Heart right ventricle (tissue), 16 donors: ENCODE results near the gene SLFN12L. TPM values are rescaled to one million over a fixed set of nuclear protein-coding genes. Genes with fewer than 3 reads are reported as not detected.

Source experiments
- ATAC-seq, 8 donors: fragments of 200-7000 bp; cut with Tn5 transposase; one replicate each; pipeline ENCODE4 v1.9.1; 2020; ENCODE audit warnings: mild to moderate bottlenecking in 8 of 8, moderate library complexity in 8 of 8, moderate number of reproducible peaks in 1 of 8
- DNase-seq, 2 donors: peaks; one replicate each; pipeline ENCODE4 v3.0.0-alpha.2; 2020
- H3K27ac ChIP-seq, 10 donors: fragments of 200-600 bp; sonication (generic) in 2 of 10; one replicate each; pipeline versions ENCODE4 v1.5.0 to v1.8.0; 2020 to 2022; ENCODE audit warnings: mild to moderate bottlenecking in 3 of 10
- H3K27me3 ChIP-seq, 7 donors: fragments of 200-600 bp; one replicate each; pipeline ENCODE4 v1.8.0; 2021 to 2022; ENCODE audit warnings: mild to moderate bottlenecking in 2 of 7
- H3K36me3 ChIP-seq, 9 donors: fragments of 200-600 bp; sonication (generic) in 1 of 9; one replicate each; pipeline versions ENCODE4 v1.5.0 to v1.8.0; 2020 to 2022; ENCODE audit warnings: mild to moderate bottlenecking in 2 of 9
- H3K4me1 ChIP-seq, 9 donors: fragments of 200-600 bp; sonication (generic) in 1 of 9; one replicate each; pipeline versions ENCODE4 v1.5.0 to v1.8.0; 2020 to 2022; ENCODE audit warnings: mild to moderate bottlenecking in 4 of 9
- H3K4me3 ChIP-seq, 10 donors: fragments of 200-600 bp; sonication (generic) in 2 of 10; one replicate each; pipeline versions ENCODE4 v1.5.0 to v1.8.0; 2020 to 2022; ENCODE audit warnings: mild to moderate bottlenecking in 7 of 10, moderate library complexity in 2 of 10
- H3K9me3 ChIP-seq, 11 donors: fragments of 200-600 bp in 10 of 11; sonication (generic) in 2 of 11; one replicate each; pipeline versions ENCODE4 v1.5.0 to v1.8.0; 2013 to 2022; ENCODE audit warnings: mild to moderate bottlenecking in 2 of 11, control low read depth in 1 of 11, moderate library complexity in 1 of 11
- CTCF ChIP-seq, 9 donors: fragments of 200-600 bp; sonication (generic) in 2 of 9; IDR thresholded peaks; one replicate each; pipeline versions ENCODE4 v1.5.0 to v1.8.0; 2021 to 2022; ENCODE audit warnings: antibody characterized with exemption in 9 of 9, mild to moderate bottlenecking in 5 of 9, moderate library complexity in 1 of 9
- WGBS, 2 donors: extraction: QIAGEN DNeasy Blood & Tissue Kit; methylation state at CpG; one replicate each; pipeline ENCODE4 v1.1.7; 2013; ENCODE audit warnings: inconsistent platforms in 1 of 2; 5-methylcytosine and 5-hydroxymethylcytosine counted together
- intact Hi-C, 10 donors: fragments of 100-400 bp; cut with DNase I; formaldehyde crosslinking; loops; one replicate each; pipeline versions ENCODE4 v1.11.1 to v1.14.2; 2022
- polyA plus RNA-seq, 2 donors: library from polyadenylated mRNA; stranded (reverse); fragments of 200-250 nt; gene quantifications; one replicate each; pipeline ENCODE4 v1.2.3, GENCODE V29; 2013
- total RNA-seq, 10 donors: library from RNA; stranded (reverse); fragmentation: NEBNext Ultra II Directional in 3 of 10; extraction: Animal tissue kit (Norgen Biotek cat#: 25700) in 3 of 10; gene quantifications; one replicate each; pipeline versions ENCODE4 v1.2.1 to v1.2.4, GENCODE V29; 2021 to 2023
- donor health status: Arrhythmogenic right ventricular cardiomyopathy.
- donor health status: ischemic (EF 13 %, LVEDD 7.1; RV severe dilation, severe dysfunction).
- donor health status: healthy with polysubstance abuse.
- donor health status: DM: no; HTN: yes; CAD: no.
- donor health status: DM: no; HTN: no; CAD: no.
- donor health status: ischemic (EF 25% LVEDD 6.9; RV normal size, moderate dysfunction).
- donor health status: ischemic (EF 25% LVEDD 5.7; RV mildly dilated, moderate dysfunction).
- donor health status: healthy.
- donor health status: DM: yes; HTN: yes; CAD: no.
- donor health status: Ischemic cardiomyopathy.
- donor health status: ischemic (EF 35%, LVEDD 5.7; RV mildly dilated, moderate dysfunction).
- donor health status: nonischemic (EF 11% LVEDD 7.7; RV severe dilation, severe dysfunction).
- donor health status: DM: yes; HTN: yes; CAD: no.
- donor health status: PGD.
- donor health status: ischemic (EF 29% LVEDD 5.4; RV normal size, mild dysfunction).
- donor health status: nonischemic (EF 23%, LVEDD 6.1; RV moderate dilation, normal function).

SLFN12L gene
- total and polyA plus RNA-seq, 12 donors = 0.06 to 4.5 (median 0.68) TPM

- ATAC-seq (no peak), DNase-seq (no peak)
- WGBS, 2 donors = 60% methylated on average over 1 of the region's 1 CpG
- no peaks in the 10 kb centered on the region for H3K36me3 ChIP-seq
- intact Hi-C loops = no loop called here
- no peak overlapping the region for H3K27ac ChIP-seq
- no peak for TF ChIP-seq CTCF (IDR thresholded peaks at IDR 0.05)
- H3K27me3 ChIP-seq = peaks cover 0 to 5% (median 0%) of the 10 kb centered on the region in 7 donors
- H3K4me1 ChIP-seq = peaks cover 0 to 15% (median 0%) of the 10 kb centered on the region in 9 donors
- H3K9me3 ChIP-seq = no peaks in the 10 kb centered on the region
- no peak overlapping the region for H3K4me3 ChIP-seq
These were observed 11.5 kb upstream of the SLFN12L start for GRCh38 chr17:35548978-35549377.

DNA sequence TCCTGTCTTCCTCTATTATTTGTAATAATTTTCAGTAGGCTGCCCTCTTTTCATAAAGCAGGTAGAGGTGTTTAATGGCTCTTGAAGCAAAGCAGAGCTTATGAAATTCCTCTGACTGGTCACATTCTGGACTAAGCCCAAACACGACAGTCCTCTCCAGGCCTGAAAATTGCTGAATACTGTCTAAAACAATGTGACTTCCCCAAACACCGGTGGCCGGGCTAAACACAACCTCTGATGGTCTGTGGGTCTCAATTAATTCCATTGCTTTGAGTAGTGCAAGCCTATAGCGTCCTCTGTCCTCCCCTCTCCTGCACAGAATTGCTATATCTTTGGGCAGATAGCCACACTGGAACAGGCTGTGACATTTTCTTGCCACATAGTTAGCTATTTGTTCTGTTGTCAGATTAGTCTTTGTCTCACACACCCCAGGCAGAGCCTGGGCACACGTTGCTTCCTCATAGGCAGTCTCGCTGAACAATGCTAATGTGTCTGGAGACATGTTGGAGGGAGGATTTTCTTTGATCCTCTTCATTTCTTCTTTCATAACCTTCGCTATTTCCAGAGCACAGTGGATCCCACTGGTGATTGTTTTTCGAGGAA lies 10.8 kb upstream of the SLFN12L start:
- ATAC-seq (peak in 3 of 8 donors; percentile 25 to 61 (median 42)), DNase-seq (no peak)
- no peak for TF ChIP-seq CTCF (IDR thresholded peaks at IDR 0.05)
- intact Hi-C loops = no loop called here
- Histone ChIP-seq H3K36me3 (no peaks in the 10 kb centered on the region), H3K27me3 (peaks cover 0 to 5% (median 0%) of the 10 kb centered on the region in 7 donors), H3K9me3 (no peaks in the 10 kb centered on the region), H3K4me1 (peaks cover 0 to 21% (median 0%) of the 10 kb centered on the region in 9 donors), H3K27ac (no peak overlapping the region), H3K4me3 (no peak overlapping the region)
- WGBS, 2 donors = 71 to 74% methylated on average over 8 of the region's 8 CpGs

DNA sequence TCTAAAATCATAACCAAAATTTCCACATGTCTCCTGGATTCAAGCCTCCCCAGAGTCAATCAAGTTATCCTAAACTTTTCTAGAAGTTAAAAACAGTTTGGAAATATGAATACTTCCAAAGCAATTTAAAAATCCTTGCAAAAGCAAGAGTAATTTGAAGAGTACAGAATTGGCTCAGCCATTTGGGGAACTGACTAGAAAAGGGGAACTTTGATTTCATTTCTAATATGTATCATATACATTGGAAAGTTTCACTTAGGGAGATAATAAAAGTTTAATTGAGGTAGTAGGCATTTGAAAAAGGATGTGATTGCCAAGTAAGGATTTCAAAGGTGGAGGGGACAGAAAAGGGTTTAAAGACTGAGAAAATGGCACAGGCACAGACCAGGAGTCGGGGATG lies 9.0 kb upstream of the SLFN12L start:
- no peak for TF ChIP-seq CTCF (IDR thresholded peaks at IDR 0.05)
- ATAC-seq = no peak
- DNase-seq = no peak
- Histone ChIP-seq H3K27me3 (peaks cover 0 to 5% (median 0%) of the 10 kb centered on the region in 7 donors), H3K4me1 (peaks cover 0 to 36% (median 3%) of the 10 kb centered on the region in 9 donors), H3K36me3 (no peaks in the 10 kb centered on the region), H3K4me3 (no peak overlapping the region), H3K27ac (no peak overlapping the region), H3K9me3 (no peaks in the 10 kb centered on the region)
- 77 to 78% methylated on average over 1 of the region's 1 CpG for WGBS, 2 donors
- intact Hi-C loops = no loop called here

DNA sequence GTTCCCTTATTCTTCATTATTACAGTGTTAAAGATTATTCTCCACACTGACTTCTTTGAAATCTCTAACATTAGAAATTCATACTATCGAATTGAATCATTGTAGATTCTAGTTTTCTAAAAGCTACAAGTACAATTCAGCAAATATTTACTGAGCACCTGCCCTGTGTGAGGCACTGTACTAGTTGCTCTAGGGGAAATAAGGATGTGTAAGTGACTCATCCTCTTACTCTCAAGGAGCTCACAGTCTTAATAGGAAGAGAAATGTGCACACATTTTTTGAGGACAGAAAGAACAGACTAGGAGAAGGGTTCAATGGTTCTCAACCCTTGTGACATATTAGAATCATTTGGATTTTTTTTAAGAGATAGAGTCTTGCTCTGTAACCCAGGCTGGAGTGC lies 7.7 kb upstream of the SLFN12L start:
- H3K4me3 ChIP-seq = no peak overlapping the region
- peaks cover 0 to 3% (median 0%) of the 10 kb centered on the region in 7 donors for H3K27me3 ChIP-seq
- DNase-seq = no peak
- H3K9me3 ChIP-seq = no peaks in the 10 kb centered on the region
- no peak for ATAC-seq
- no peak overlapping the region for H3K27ac ChIP-seq
- no peak for TF ChIP-seq CTCF (IDR thresholded peaks at IDR 0.05)
- intact Hi-C loops = no loop called here
- H3K36me3 ChIP-seq = no peaks in the 10 kb centered on the region
- peaks cover 0 to 45% (median 8%) of the 10 kb centered on the region in 9 donors for H3K4me1 ChIP-seq
- 88 to 91% methylated on average over 1 of the region's 1 CpG for WGBS, 2 donors
